ENCODE results near the gene FCN3.

FCN3 gene

DNA sequence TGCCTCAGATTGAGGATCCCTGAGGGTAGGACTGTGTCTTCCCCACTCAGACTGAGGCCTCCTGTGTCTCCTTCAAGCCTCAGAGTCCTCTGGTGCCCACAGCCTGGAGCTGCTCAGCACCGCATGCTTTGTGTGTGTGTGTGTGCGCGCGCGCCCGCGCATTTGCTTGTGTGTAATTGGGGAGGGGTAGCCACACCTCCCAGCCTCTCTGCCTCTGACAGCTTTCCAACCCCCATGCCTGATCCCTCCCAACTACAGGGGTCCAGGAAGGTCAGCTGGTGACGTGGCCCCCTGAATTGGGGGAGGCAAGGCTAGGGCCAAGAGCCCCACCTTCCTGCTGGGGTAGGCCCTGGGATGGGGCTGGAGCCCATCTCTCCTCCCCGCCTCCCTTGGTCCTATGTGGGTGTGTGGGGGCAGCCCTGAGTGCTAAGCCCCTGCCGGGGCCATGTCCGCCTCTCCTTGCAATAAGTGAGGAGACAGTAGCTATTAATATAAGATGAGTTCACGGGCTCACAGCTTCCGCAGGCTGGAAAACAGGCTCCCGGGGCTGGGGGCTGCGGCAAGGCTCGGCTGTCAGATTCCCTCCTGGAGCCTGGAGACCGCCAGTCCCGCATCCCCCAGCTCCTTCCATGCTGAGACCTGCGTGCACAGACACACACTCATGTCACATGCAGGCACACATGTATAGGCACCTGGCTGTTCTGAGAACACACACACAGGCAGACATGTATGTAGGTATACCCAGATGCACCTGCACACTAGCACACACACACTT is 24.8 kb upstream of the FCN3 start:
- H3K27ac ChIP-seq = no peak overlapping the region
- POLR2A ChIA-PET (ENCODE audit: low non-redundant PET) = no interaction called here
- TF ChIP-seq, protein P1, sequence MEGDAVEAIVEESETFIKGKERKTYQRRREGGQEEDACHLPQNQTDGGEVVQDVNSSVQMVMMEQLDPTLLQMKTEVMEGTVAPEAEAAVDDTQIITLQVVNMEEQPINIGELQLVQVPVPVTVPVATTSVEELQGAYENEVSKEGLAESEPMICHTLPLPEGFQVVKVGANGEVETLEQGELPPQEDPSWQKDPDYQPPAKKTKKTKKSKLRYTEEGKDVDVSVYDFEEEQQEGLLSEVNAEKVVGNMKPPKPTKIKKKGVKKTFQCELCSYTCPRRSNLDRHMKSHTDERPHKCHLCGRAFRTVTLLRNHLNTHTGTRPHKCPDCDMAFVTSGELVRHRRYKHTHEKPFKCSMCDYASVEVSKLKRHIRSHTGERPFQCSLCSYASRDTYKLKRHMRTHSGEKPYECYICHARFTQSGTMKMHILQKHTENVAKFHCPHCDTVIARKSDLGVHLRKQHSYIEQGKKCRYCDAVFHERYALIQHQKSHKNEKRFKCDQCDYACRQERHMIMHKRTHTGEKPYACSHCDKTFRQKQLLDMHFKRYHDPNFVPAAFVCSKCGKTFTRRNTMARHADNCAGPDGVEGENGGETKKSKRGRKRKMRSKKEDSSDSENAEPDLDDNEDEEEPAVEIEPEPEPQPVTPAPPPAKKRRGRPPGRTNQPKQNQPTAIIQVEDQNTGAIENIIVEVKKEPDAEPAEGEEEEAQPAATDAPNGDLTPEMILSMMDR (conservative IDR thresholded peaks at IDR 0.05; ENCODE audit: low read depth) = no peak
- no peak for DNase-seq (ENCODE audit: low spot score)
- CTCF ChIA-PET = interaction anchor here (0.6 to 1.3 kb wide), 2 partner anchors 60 to 99 kb away, joined by 3 to 5 read pairs; no protein-coding TSS in a partner anchor

DNA sequence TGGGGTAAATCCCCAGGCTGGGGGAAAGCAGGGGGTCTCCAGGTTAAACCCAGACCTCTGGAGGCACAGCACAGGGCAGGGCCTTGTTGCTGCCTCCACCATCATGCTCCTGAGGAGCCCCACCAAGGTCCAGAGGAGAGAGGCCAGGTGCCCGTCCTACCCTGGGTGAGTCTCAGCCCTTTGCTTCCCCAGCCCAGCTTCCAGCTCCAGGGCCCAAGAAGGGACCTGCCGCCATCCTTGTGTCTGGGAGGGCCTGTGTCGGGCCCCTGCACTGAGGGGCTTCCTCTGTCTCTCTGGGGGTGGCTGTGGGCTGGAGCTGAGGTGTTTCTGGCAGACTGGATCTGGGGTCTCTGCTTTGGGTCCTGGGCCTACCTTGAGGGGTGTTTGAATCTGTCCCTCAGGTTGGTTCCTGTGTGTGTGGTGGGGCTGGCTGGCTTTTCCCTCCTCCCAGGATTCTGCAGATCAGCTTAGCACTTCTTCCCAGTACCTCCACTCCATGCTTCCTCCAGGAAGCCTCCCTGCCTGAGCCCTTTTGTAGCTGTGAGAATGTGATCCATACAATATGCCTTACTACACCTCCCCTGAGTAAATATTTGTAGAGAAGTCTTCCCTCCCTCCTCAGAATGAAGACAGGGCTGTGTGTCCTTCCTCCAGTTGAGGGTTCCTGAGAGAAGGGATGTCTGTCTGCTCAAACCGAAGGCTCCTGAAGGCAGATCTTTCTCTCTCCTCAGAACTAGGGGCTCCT is 24.0 kb upstream of the FCN3 start:
- TF ChIP-seq, protein P1 (conservative IDR thresholded peaks at IDR 0.05; ENCODE audit: low read depth) = no peak
- POLR2A ChIA-PET (ENCODE audit: low non-redundant PET) = no interaction called here
- no peak overlapping the region for H3K27ac ChIP-seq
- no peak for DNase-seq (ENCODE audit: low spot score)
- CTCF ChIA-PET = interaction anchor here (0.6 to 1.4 kb wide), 3 partner anchors 10 to 98 kb away, joined by 3 to 5 read pairs (median 3); no protein-coding TSS in a partner anchor

DNA sequence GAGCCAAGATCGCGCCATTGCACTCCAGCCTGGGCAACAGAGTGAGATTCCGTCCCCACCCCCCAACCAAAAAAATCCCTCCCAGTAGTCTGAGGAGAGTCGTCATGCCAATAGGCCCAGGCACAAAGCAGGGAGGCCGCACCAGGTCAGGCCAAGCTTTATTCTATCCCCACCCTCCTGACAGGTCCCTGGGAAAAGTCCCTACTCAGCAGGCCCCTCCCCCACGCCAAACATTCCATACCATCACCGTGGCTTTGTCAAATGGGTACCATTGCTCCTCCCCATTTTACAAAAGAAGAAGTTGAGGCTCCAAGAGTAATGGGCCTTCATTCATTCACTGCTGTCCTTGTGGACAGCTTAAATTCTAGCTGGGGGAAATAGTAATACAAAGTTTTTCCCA is 23.1 kb upstream of the FCN3 start:
- CTCF ChIA-PET = interaction anchor here (0.6 to 2.7 kb wide), 3 partner anchors 10 to 105 kb away, joined by 3 to 9 read pairs (median 3); no protein-coding TSS in a partner anchor
- TF ChIP-seq, protein P1 (conservative IDR thresholded peaks at IDR 0.05; ENCODE audit: low read depth) = no peak

DNA sequence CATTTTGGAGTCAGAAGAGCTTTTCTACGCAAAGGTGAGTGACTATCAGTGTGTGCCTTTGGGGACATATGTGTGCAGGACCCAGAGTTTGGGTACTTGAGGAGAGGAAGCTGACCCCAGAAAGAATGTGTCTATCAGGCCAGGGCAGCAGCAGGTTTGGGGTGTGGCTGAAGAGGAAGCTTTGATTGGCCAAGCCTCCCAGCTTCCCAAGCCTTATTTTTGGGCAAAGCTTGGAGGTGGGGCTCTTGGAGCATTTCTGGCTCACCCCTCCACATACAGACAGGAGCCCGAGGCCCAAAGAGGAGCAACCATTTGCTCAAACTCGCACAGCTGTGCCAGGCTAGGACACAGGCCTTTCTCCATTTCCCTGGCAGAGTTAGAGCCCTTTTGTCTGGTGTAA is 22.5 kb upstream of the FCN3 start:
- DNase-seq (ENCODE audit: low spot score) = no peak
- TF ChIP-seq, protein P1 (conservative IDR thresholded peaks at IDR 0.05; ENCODE audit: low read depth) = no peak
- H3K27ac ChIP-seq = peak overlapping the region; percentile 60
- ChIA-PET CTCF (interaction anchor here (0.6 to 2.7 kb wide), 5 partner anchors 9 to 430 kb away, joined by 3 to 15 read pairs (median 4); partner anchors contain the start of gene CD164L2), POLR2A (ENCODE audit: low non-redundant PET) (no interaction called here)

More for the DNA sequence above, 23.1 kb upstream of the FCN3 start:
- POLR2A ChIA-PET (ENCODE audit: low non-redundant PET) = no interaction called here
- no peak for DNase-seq (ENCODE audit: low spot score)
- peak overlapping the region; percentile 60 for H3K27ac ChIP-seq

DNA sequence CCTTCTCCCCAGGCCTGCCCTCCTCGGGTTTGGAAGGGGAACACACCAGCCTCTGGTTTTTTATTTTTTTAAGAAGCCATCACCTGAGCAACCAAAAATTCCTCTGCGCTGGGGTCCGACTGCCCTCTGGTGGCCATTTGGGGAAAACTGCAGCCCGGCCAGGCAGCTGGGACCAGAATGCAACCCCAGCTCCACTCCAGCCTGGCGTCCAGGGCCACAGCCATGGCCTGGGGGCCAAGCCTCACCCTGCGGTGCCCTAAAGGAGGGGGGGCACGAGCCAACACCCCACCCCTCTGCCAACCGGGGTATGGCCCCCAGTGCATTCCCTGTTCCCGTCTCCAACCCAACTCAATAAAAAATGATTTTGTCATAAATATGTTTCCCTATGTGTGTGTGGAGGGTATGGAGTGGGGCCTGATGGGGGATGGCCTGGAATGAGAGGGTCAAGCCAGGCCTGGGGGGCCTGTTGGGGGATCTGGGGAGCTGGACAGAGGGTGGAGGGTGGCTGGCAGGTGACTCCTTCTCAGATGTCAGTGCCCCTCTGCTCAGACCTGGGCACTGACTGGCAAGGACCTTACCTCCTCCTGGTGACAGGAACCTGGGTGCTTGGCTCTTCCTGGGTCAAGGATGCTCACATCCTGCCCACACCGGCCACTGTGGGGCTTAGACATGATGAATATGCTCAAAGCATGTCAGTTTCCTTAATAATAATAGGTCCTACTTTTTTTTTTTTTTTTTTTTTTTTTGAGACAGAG is 21.0 kb upstream of the FCN3 start:
- CTCF ChIA-PET = interaction anchor here (0.5 to 2.7 kb wide), 22 partner anchors 9 to 538 kb away, joined by 3 to 45 read pairs (median 4); partner anchors contain the start of genes CD164L2 and IFI6
- POLR2A ChIA-PET (ENCODE audit: low non-redundant PET) = interaction anchor here (0.6 kb wide), 2 partner anchors 53 to 1965 kb away, joined by 3 read pairs; no protein-coding TSS in a partner anchor
- TF ChIP-seq, protein P1 (conservative IDR thresholded peaks at IDR 0.05; ENCODE audit: low read depth) = peak; percentile 98
- DNase-seq (ENCODE audit: low spot score) = peak; percentile 77
- H3K27ac ChIP-seq = peak overlapping the region; percentile 60

Measured in RWPE1 (cell line).